ENCODE data around the gene SNTA1.
"Not testable (repeated sequence)": the region's sequence is repeated elsewhere in the genome, so short reads cannot be mapped to it uniquely, and the experiment has no call there.

GRCh38 chr20:33389326-33389725 is 54.2 kb downstream of the SNTA1 start:
- TF ChIP-seq CTCF (IDR thresholded peaks at IDR 0.05; ENCODE audit: insufficient read depth, low read length, poor library complexity, severe bottlenecking); EZH2phosphoT487 (conservative IDR thresholded peaks at IDR 0.05; ENCODE audit: low read length): not testable (repeated sequence)
